M059J (cell line): Measurements from ENCODE around the gene PRKAG1. TPM values are rescaled to one million over a fixed set of nuclear protein-coding genes. Genes with fewer than 3 reads are reported as not detected.

Source experiments
- DNase-seq: peaks from one replicate; pipeline ENCODE4 v3.0.0-alpha.2; 2012; ENCODE audit warnings: low read depth
- total RNA-seq: library from RNA; depleted of rRNA; stranded (reverse); fragments of >200 nt; shearing (Covaris generic); gene quantifications from 2 replicates; pipeline ENCODE4 v1.2.3, GENCODE V29; 2014

Gene PRKAG1
- total RNA-seq, 1 experiment from 2014 or later, result 56.0 TPM

- DNase-seq, result no peak
These were observed 8.4 kb downstream of the PRKAG1 start for GRCh38 chr12:49010092-49010668.

GRCh38 chr12:49008943-49009342, 9.6 kb downstream of the PRKAG1 start:
- peak; percentile 17 for DNase-seq

- no peak for DNase-seq
These were observed 18.2 kb downstream of the PRKAG1 start for GRCh38 chr12:49000346-49000745.

- DNase-seq, result peak; percentile 53
These were observed 19.0 kb downstream of the PRKAG1 start, which contains the start of gene DDN for GRCh38 chr12:48999371-49000131. Gene DDN, minus strand, starts transcription at chr12:48999375. Its CDS starts 88 bp downstream, at chr12:48999287.

- DNase-seq, result peak; percentile 40
These were observed 19.9 kb downstream of the PRKAG1 start for GRCh38 chr12:48998497-48999353.

GRCh38 chr12:48997719-48998496, 20.7 kb downstream of the PRKAG1 start:
- DNase-seq, result no peak

- DNase-seq, result peak; percentile 67
These were observed 21.5 kb downstream of the PRKAG1 start for GRCh38 chr12:48996794-48997718.

GRCh38 chr12:48995086-48995879, 23.3 kb downstream of the PRKAG1 start:
- peak; percentile 77 for DNase-seq

- DNase-seq, result no peak
These were observed 24.1 kb downstream of the PRKAG1 start for GRCh38 chr12:48994224-48995085.

GRCh38 chr12:48993787-48994186, 24.8 kb downstream of the PRKAG1 start:
- DNase-seq, result no peak

- DNase-seq, result no peak
These were observed 27.1 kb downstream of the PRKAG1 start for GRCh38 chr12:48991247-48992050.

GRCh38 chr12:48990552-48990951, 28.0 kb downstream of the PRKAG1 start:
- DNase-seq, result no peak

- DNase-seq, result peak; percentile 46
These were observed 30.4 kb downstream of the PRKAG1 start for GRCh38 chr12:48988030-48988649.

- DNase-seq, result no peak
These were observed 31.8 kb downstream of the PRKAG1 start for GRCh38 chr12:48986720-48987291.

- DNase-seq, result no peak
These were observed 32.7 kb downstream of the PRKAG1 start for GRCh38 chr12:48985901-48986300.

- DNase-seq, result no peak
These were observed 33.1 kb downstream of the PRKAG1 start for GRCh38 chr12:48985475-48985897.
